GM13976 (cell line): Measurements from ENCODE around the gene ELOVL5.
A peak's percentile ranks its signal among the peaks of the same experiment; 100 is the strongest.

ENCODE experiments used
- DNase-seq: peaks from one replicate; pipeline ENCODE4 v3.0.0; 2012; ENCODE audit warnings: low spot score
- CTCF ChIP-seq: IDR thresholded peaks from 2 replicates; pipeline ENCODE4 v1.5.1; 2012; ENCODE audit warnings: borderline replicate concordance, mild to moderate bottlenecking; ENCODE audit not compliant: insufficient read depth; ENCODE audit errors: extremely low read depth, missing control alignments, control extremely low read depth
- in situ Hi-C: fragments of 300-500 bp; cut with MboI; formaldehyde crosslinking; loops from one replicate; pipeline ENCODE4 v1.12.0; 2022; ENCODE audit warnings: low sequenced_read_pairs, mixed read lengths, inconsistent platforms; ENCODE audit not compliant: unreplicated experiment

Gene ELOVL5

GRCh38 chr6:53342217-53342616, 6.5 kb downstream of the ELOVL5 start:
- in situ Hi-C loops, result no loop called here
- DNase-seq, result no peak
- no peak for TF ChIP-seq CTCF

- no peak for TF ChIP-seq CTCF
- no peak for DNase-seq
- in situ Hi-C loops, result no loop called here
These were observed 8.2 kb downstream of the ELOVL5 start for GRCh38 chr6:53340536-53340935.

- in situ Hi-C loops, result no loop called here
- TF ChIP-seq CTCF, result no peak
- DNase-seq, result no peak
These were observed 9.3 kb downstream of the ELOVL5 start for GRCh38 chr6:53339424-53339823.

- no peak for DNase-seq
- in situ Hi-C loops, result no loop called here
- TF ChIP-seq CTCF, result no peak
These were observed 10.4 kb downstream of the ELOVL5 start for GRCh38 chr6:53338304-53338703.

GRCh38 chr6:53336070-53336469, 12.7 kb downstream of the ELOVL5 start:
- no peak for DNase-seq
- no peak for TF ChIP-seq CTCF
- in situ Hi-C loops, result no loop called here

- in situ Hi-C loops, result no loop called here
- DNase-seq, result peak; percentile 43
- no peak for TF ChIP-seq CTCF
These were observed 13.3 kb downstream of the ELOVL5 start for GRCh38 chr6:53335224-53335994.
